ENCODE data around the gene CRB2. TPM values are rescaled to one million over a fixed set of nuclear protein-coding genes. Genes with fewer than 3 reads are reported as not detected.

CRB2 gene
- total RNA-seq, 6 donors from 2014 or later = 0.13 to 0.23 TPM; not detected in 4

- 77 to 78% methylated on average over 13 to 21 of the region's 24 CpGs for WGBS, 2 donors
- H3K9me3 ChIP-seq = no peaks in the 10 kb centered on the region
- no peak overlapping the region for H3K4me3 ChIP-seq
- H3K4me1 ChIP-seq = peaks cover 0 to 21% (median 9%) of the 10 kb centered on the region in 4 donors
- DNase-seq = peak in 1 of 2 donors; percentile 71
- no peak overlapping the region for H3K27ac ChIP-seq
- H3K27me3 ChIP-seq = peaks cover 0 to 26% (median 9%) of the 10 kb centered on the region in 4 donors
- TF ChIP-seq POLR2A (IDR thresholded peaks at IDR 0.05) = no peak
- no peak for TF ChIP-seq POLR2AphosphoS5 (IDR thresholded peaks at IDR 0.05)
- TF ChIP-seq, protein P1, sequence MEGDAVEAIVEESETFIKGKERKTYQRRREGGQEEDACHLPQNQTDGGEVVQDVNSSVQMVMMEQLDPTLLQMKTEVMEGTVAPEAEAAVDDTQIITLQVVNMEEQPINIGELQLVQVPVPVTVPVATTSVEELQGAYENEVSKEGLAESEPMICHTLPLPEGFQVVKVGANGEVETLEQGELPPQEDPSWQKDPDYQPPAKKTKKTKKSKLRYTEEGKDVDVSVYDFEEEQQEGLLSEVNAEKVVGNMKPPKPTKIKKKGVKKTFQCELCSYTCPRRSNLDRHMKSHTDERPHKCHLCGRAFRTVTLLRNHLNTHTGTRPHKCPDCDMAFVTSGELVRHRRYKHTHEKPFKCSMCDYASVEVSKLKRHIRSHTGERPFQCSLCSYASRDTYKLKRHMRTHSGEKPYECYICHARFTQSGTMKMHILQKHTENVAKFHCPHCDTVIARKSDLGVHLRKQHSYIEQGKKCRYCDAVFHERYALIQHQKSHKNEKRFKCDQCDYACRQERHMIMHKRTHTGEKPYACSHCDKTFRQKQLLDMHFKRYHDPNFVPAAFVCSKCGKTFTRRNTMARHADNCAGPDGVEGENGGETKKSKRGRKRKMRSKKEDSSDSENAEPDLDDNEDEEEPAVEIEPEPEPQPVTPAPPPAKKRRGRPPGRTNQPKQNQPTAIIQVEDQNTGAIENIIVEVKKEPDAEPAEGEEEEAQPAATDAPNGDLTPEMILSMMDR (IDR thresholded peaks at IDR 0.05) = no peak
- TF ChIP-seq EP300 (IDR thresholded peaks at IDR 0.05) = no peak
- no peak for ATAC-seq (ENCODE audit: low FRiP score in 2 of 2)
- H3K36me3 ChIP-seq = peaks cover 0 to 5% (median 1%) of the 10 kb centered on the region in 4 donors
Measured at GRCh38 chr9:123376218-123377071, 20.4 kb downstream of the CRB2 start.

- peak; percentile 3 to 5 for ATAC-seq (ENCODE audit: low FRiP score in 2 of 2)
- peaks cover 0 to 25% (median 9%) of the 10 kb centered on the region in 4 donors for H3K27me3 ChIP-seq
- H3K27ac ChIP-seq = no peak overlapping the region
- peaks cover 0 to 21% (median 9%) of the 10 kb centered on the region in 4 donors for H3K4me1 ChIP-seq
- no peak for TF ChIP-seq POLR2A (IDR thresholded peaks at IDR 0.05)
- no peak for TF ChIP-seq EP300 (IDR thresholded peaks at IDR 0.05)
- WGBS, 2 donors = 78 to 80% methylated on average over 12 to 21 of the region's 21 CpGs
- H3K9me3 ChIP-seq = no peaks in the 10 kb centered on the region
- H3K4me3 ChIP-seq = no peak overlapping the region
- peak in 1 of 2 donors; percentile 57 for DNase-seq
- H3K36me3 ChIP-seq = peaks cover 0 to 10% (median 4%) of the 10 kb centered on the region in 4 donors
Measured at GRCh38 chr9:123377211-123377971, 21.4 kb downstream of the CRB2 start.

DNA sequence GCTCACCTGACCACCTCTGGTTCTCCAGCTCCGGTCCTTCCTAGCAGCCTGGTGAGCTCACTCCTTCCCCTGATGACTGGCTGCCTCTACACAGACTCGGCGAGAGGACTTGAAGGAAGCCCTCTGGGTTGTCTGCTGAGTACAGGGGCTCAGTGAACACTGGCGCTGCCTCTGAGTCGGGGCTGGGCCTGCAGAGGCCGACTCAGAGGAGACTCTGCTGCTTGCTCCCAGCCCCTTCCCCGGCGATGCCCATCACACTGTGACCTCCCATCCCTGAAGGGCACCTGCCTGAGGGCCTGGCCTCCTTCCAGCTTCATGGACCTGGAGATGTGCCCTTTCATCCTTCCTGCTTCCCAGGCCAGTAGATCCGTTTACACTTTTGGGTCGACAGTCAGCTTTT is 22.0 kb downstream of the CRB2 start:
- no peak for TF ChIP-seq POLR2AphosphoS5 (IDR thresholded peaks at IDR 0.05)
- TF ChIP-seq, protein P1 (IDR thresholded peaks at IDR 0.05) = no peak
- no peak for TF ChIP-seq EP300 (IDR thresholded peaks at IDR 0.05)
- TF ChIP-seq POLR2A (IDR thresholded peaks at IDR 0.05) = no peak
- Histone ChIP-seq H3K9me3 (no peaks in the 10 kb centered on the region), H3K4me1 (peaks cover 0 to 19% (median 8%) of the 10 kb centered on the region in 4 donors), H3K27me3 (peaks cover 0 to 20% (median 6%) of the 10 kb centered on the region in 4 donors), H3K36me3 (peaks cover 0 to 14% (median 6%) of the 10 kb centered on the region in 4 donors), H3K27ac (no peak overlapping the region), H3K4me3 (no peak overlapping the region)
- DNase-seq (no peak), ATAC-seq (ENCODE audit: low FRiP score in 2 of 2) (no peak)
- 89 to 100% methylated on average over 2 to 10 of the region's 10 CpGs for WGBS, 2 donors

DNA sequence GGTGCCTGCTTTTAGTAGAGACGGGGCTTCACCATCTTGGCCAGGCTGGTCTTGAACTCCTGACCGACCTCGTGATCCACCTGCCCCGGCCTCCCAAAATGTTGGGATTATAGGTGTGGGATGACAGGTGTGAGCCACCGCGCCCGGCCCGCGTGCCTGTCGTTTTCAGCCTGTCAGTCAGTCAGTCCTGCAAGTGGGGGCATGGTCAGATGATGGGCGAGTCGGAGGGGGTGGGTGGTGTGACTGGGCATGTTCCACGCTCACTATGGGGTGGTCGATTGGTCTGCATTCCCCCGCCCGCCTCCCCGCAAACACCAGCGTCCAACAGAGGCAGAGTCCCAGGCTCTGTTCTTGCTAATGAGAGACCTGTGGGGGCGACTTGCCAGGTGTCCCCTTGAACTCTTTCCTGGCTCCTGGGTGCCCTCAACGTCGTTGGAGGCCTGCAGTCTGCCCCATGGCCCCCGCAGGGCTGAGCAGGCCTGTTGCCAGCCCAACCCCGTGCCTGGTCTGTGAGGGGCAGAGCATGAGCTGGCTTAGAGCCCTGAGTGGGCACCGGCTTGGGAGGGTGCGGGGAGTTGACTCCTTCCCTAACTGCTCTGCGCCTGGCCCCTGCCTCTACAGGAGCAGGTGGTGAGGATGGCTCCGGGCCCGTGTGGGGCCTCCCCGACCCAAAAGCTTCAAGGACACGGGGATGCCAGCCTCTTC is 23.1 kb downstream of the CRB2 start:
- peaks cover 0 to 9% (median 1%) of the 10 kb centered on the region in 4 donors for H3K27me3 ChIP-seq
- H3K9me3 ChIP-seq = no peaks in the 10 kb centered on the region
- WGBS, 2 donors = 90 to 96% methylated on average over 14 to 17 of the region's 30 CpGs
- peaks cover 0 to 9% (median 4%) of the 10 kb centered on the region in 4 donors for H3K4me1 ChIP-seq
- TF ChIP-seq, protein P1 (IDR thresholded peaks at IDR 0.05) = no peak
- TF ChIP-seq POLR2AphosphoS5 (IDR thresholded peaks at IDR 0.05) = no peak
- TF ChIP-seq EP300 (IDR thresholded peaks at IDR 0.05) = no peak
- DNase-seq (peak in 1 of 2 donors; percentile 63), ATAC-seq (ENCODE audit: low FRiP score in 2 of 2) (no peak)
- no peak overlapping the region for H3K27ac ChIP-seq
- peaks cover 0 to 21% (median 6%) of the 10 kb centered on the region in 4 donors for H3K36me3 ChIP-seq
- H3K4me3 ChIP-seq = no peak overlapping the region

Data from upper lobe of left lung (tissue), 6 donors.